ENCODE measurements around the gene LRP5.

DNA sequence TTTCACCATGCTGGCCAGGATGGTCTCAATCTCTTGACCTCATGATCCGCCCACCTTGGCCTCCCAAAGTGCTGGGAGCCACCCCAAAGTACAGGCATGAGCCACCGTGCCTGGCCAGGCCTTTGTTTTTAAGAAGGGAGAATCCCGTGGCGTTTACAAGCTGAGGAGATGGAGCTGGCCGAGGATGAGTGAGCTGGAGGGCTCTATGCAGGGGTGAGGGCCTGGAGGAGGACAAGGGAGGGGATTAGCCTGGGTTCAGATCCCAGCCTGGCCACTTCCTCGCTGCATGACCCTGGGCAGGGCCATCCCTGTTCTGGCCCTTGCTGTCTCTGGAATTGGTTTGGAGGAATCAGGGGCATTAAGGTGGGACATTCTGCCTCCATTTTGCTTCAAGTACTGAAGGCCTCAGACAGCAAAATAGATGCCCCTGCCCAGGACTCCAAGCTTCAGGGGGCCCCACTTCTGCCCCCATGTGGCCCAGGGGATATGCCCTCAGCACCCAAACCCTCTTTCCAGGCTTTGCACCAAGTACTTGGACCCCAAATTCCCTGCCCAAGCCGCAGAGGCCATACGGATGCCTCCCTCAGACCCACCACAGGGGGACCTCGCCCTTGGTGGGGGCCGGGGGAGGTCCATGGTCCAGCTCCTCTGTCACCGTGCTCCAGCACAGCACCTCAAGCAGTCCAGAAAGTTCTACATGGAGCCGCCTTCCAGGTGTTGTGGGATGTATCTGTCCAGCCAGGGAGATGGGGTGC lies 12.1 kb upstream of the LRP5 start:
- TF ChIP-seq POLR2AphosphoS5 (IDR thresholded peaks at IDR 0.05) (no peak), POLR2A (IDR thresholded peaks at IDR 0.05) (no peak)
- TF ChIP-seq, protein P1, sequence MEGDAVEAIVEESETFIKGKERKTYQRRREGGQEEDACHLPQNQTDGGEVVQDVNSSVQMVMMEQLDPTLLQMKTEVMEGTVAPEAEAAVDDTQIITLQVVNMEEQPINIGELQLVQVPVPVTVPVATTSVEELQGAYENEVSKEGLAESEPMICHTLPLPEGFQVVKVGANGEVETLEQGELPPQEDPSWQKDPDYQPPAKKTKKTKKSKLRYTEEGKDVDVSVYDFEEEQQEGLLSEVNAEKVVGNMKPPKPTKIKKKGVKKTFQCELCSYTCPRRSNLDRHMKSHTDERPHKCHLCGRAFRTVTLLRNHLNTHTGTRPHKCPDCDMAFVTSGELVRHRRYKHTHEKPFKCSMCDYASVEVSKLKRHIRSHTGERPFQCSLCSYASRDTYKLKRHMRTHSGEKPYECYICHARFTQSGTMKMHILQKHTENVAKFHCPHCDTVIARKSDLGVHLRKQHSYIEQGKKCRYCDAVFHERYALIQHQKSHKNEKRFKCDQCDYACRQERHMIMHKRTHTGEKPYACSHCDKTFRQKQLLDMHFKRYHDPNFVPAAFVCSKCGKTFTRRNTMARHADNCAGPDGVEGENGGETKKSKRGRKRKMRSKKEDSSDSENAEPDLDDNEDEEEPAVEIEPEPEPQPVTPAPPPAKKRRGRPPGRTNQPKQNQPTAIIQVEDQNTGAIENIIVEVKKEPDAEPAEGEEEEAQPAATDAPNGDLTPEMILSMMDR (IDR thresholded peaks at IDR 0.05 in 8 of 11, conservative IDR thresholded peaks at IDR 0.05 in 3 of 11) = no peak
